Stimulated activated CD8-positive, alpha-beta memory T cell treated with anti-CD3 and anti-CD28 coated beads, Interleukin-15, amount 100 ng/mL, for 1 hour (primary cell): ENCODE results near the gene FHDC1.

Experiments
- DNase-seq: peaks from one replicate; pipeline ENCODE4 v3.0.0-alpha.2; 2020; ENCODE audit warnings: low read depth

Gene FHDC1

DNA sequence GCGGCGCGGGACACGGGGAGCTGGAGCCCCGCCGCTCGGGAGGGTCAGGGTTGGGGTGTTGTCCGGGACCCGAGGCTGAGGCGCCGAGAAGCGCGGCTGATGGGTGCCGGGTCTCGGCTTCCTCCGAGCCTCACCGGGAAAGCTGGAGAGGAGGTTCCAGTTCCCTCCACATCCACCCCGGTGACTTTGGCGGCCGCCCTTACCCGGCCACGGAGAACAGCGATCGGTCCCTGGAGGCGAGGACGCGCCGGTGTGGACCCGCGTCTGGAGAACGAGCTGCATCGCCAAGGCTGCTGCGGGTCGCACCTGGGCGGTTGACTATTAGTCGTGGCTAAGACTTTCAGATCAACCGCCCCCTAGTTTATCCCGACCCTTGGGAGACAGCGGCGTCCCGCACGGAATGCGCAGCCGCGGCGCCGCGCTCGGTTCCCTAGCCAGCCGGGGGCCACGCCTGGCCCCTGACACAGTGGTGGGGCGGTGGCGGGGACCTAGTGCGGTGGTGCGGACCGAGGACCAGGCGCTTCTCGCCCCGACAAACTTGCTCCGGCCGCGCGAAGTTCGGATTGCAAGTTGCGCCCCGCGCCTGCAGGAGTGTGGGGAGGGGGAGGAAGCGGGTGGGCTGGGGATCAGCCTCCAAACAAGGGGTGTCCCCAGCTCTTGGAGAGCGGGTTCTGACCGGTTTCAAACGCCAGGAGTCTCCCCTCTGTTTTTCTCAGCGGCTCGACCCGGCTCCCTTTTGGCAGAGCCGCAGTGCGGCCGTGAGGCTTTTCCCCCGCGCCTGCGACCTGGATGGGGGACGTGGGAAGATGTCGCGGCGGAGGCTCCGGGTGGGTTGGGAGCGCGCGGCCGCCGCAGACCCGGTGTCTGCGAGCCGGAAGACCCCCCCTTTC is 568 bp downstream of the FHDC1 start:
- no peak for DNase-seq

DNA sequence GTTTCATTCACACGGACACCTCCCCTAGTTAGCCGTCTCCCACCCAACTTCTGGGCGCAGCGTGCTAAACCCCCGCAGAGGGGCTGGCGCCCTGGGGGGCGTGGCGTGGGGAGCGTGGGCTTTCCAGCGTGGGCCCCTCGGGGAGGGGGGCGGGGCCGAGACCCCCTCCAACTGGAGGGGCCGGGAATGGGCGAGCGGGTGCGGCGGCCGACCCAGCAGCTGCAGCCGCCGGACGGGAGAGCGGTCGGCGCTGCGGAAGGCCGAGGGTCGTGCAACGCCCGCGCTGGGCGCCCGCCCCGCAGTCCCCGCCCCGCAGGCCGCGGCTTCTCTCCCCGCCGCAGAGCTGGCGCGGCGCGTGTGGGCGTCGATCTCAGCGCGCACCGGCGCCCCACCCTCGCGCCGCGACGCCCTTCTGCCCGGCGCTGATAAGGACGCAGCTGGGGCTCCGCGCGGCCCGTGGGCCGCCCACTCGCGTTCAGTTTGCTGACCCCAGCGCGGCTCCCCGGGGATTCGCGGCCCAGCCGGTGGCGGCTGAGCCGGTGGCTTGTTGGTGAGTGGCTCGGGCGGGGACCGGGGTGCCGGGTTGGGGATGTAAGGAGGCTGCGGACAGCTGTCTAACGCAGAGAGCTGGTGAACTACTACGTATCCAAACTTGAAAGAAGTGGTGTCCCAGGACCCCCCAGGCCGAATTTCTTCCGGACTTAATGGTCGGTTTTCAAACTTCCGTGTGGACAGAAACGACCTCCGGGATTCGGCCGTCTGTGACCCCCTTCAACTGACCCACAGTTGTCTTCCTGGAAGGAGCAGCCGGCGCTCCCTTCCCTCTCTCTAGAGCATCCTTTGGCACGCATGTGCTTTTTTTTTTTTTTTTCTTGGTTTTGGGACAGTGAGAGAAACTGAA is 1.5 kb downstream of the FHDC1 start:
- no peak for DNase-seq

DNA sequence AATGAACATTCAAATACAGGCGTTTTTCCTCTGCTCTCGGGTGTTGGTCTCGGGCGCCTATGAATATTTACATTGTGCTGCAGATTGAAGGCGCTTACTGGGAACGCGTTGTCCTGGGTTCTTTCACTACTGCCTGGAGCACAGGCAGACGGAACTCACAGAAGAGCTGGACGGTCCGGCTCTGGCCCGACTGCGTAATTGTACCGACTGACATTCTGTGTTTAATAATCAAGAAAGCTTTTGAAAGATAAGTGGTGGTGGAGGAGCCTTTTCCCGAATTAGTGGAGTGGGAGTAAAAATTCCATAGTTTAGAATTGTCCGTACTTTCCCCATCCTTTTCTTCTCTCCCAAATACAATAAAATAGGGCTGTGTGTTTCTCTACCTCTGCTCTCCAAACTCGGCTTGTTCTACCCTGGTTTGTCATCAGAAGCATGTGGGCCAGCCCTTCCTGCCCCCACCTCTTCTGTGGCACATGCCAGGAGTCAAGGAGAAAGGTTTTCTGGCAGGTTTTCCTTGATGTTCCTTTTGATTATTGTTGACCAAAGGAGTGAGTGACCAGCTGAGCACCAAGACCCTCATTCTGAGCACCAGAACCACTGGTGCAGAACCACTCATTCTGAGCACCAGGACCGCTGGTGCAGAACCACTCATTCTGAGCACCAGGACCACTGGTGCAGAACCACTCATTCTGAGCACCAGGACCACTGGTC is 2.3 kb downstream of the FHDC1 start:
- DNase-seq, result no peak

DNA sequence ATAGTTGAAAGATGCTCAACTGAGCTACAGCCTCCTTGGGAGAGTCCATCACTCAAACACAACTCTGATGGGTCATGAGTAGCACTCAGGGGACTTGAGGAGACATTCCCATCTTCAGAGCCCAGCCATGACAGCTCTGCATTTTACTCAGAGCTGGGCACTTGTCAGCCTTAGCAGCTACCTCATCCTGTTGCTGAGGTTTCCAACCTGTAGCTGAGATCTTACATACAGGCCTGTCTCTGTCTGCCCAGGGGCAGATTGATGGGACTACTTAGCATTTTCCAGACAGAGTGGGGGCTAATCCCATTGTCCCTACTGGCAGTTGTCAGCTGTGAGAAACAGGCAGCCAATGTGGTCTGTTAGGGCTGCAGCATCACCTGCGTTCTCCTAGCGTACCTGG is 3.5 kb downstream of the FHDC1 start:
- DNase-seq, result no peak

DNA sequence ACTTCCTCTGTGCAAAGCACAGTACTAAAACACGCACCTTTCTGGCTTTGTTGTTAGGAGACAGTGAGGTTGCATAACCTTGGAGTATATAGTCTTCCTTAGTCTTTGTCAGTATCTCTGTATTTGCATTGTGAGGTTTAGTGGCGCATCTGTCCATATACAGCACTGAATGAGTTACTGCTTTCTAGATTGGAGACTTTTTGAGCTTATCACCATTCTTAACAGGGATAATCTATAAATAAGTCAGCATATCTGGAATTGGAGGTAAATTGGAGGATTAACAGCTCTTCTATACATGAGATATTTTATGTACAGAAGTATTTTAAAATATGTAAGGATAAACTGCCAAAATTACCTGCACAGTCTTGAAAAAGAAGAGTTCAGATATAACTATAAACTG is 4.3 kb downstream of the FHDC1 start:
- no peak for DNase-seq

DNA sequence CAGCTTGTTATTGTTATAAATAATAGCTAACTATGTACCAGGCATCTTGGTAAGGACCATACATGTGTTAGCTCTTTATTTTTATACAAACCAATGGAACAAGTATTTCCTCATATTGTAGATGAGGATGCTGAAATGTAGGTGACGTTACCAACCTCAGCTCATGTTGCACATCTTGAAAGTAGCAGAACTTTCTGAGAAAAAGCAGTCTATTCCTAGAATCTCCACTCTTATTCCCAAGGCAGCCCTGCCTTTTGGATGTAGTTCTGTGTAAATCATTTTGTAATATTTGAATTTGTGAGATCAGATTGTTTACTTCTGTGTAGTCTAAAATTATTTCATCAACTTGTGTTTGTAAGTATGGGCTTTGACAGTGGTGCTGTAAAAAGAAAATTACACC is 5.3 kb downstream of the FHDC1 start:
- DNase-seq, result no peak

DNA sequence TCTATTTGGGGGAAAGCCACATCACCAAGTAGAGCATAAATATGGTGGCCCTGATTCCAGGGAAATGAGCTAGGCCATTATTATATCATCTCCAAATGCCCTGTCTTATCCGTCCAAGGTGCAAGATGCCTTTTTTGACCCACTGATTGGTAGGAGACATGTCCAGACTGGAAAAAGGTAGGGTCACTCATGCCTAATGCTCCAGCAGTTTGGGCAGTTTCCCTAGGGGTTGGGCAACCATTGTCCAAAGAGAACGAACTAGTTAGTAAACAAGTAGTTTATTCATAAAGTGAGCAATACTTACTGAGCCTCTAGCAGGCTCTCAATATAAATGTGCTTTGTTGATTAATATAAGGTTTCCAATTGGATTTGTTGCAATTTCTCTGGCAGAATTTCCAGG is 6.2 kb downstream of the FHDC1 start:
- no peak for DNase-seq

DNA sequence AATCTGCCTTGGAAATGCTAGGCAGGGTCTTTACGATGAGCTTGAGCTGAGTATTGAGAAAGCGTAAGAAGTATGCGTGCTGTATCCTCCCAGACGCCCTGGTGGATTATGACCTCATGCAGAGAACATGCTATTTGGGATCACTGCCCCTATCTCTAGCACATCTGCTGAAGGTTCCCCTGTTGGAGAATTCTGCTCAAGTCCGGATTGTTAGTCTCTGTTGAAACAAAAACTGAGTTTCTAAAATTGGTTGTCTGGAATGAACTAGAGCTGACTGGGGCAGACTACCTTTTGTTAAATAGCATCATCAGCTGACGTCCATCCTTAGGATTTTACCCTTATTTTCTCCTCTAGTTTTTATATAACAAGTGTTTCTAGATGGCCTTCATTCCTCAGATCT is 7.5 kb downstream of the FHDC1 start:
- DNase-seq, result no peak

DNA sequence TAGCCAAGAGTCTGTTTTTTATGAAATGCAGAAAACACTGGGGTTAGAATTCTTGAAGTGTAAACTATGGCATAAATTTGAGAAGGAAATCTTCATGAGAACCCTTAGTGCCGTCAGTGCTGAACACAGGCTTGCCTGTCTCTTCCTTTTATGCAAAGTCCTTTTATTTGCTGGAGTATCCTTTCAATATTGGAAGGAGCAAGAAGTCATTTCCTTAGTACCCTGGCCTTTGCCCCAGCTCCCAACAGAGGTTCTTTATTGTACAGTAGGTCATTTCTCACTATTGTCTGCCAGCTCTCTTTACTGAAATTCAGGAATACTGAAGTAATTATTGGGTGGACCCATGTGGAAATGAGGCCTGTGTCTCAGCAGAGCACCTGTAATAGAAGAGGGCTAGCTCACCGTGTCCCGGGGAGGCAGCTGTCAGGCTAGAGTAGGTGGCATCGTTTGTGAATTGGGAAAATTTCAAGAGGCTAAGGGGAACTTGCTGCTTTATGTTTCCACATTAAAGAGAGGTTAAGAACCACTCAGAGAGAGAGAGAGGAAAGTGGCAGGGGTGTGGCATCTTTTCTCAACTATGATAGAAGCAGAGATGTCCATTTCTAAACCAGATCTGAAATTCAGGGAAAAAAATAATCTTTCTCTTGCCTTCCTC is 8.7 kb downstream of the FHDC1 start:
- DNase-seq, result no peak

DNA sequence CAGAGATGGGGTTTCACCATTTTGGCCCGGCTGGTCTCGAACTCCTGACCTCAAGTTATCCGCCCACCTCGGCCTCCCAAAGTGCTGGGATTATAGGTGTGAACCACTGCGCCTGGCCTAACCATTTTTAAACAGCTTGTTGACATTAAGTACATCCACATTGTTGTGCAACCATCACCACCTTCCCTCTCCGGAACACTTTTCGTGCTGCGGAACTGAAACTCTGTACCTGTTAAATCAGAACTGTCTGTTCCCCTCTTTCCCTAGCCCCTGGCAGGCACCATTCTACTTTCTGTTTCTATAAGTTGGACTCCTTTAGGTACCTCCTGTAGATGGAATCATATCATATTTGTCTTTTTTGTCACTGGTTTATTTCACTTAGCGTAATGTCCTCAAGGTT is 9.5 kb downstream of the FHDC1 start:
- DNase-seq, result no peak

DNA sequence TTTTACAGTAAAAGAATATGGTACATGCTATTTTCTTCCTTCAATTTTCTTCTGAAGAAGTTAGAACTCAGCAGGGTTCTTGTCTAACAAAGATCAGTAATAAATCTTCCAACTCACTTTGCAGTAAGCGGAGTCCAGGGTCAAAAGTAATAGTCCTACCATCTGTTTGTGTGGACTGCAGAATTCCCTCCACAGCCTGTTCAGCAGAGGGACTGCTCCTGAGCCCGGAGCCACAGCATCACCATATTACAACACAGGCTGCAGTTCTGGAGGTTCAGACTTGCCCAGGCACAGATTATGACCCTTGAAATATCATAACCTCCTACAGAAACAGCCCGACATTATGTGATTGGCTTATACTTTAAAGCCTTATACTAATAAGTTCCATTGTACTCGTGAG is 10.3 kb downstream of the FHDC1 start:
- no peak for DNase-seq

DNA sequence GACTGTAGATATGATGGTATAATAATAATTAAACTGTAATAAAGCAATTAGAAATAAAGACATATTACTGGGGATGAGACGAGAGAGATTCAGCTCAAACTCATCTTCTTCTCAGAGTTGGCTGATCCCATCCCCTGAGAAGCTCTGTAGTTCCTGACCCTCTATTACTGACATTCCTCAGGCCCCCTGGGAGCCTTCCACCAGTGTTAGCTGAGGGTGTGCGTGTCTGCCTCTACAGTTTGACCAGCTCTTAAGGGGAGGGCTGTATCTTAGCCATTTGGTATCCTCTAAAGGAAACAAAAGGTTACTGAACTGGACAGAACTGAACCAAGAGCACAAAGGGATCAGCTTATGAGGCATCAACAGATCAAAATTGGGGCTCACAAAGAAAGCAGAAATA is 11.2 kb downstream of the FHDC1 start:
- DNase-seq, result no peak

DNA sequence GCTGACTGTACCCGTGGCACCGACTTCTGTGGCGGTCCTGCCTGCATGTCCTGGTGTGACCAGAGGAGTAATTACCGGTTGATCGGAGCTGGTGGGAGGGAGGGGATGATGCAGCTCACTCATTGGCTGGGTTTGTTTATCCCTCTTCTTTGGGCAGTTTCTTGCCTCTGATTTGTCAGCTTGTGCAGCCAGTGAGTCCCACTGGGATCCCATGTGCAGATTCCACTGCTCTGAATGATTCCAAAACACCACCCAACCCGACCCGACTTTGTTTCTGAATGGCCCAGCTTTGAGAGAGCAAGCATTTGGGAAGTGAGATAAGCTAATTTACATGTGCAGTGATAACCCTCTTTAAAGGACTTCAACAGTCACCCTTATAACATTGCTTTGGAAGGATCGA is 13.8 kb downstream of the FHDC1 start:
- DNase-seq, result no peak

DNA sequence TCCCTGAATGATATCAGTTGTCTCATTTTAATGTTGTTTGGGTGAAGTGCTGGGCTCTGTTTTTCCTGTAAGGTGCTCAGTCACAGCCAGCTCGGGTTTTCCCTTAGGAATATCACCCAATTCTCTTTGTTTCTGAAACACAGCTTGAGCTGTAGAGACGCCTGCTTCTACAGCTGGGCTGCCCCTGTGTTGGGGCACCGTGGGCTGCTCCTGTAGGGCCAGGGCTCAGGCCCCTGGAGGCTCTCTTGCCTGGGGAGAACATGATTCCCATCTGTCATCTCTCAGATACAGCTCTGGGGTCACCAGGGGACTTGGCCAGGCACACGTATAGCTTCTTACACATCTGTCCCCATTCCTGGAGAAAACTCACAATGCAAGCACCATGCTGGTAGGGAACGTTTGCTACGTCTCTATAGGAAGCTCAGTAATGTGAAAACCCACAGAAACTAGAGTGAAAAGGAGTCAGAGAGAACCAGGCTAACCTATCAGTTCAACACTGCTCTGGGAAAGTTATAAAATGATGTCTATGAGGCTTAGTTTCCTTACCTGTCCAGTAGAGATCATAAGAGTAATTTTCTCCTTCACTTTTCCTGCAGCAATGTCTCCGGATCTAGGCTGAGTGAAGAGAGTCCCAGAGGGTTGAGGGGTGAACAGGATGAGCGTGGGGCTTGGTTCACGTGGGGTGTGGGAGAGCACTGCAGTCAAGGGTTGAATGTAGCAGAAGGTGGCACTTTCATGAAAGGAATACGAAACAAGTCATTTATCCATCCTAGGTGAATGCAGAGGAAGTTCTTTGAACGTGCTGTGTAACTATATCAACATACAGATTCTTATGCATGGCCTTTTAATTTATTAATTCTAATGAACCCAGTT is 14.5 kb downstream of the FHDC1 start:
- no peak for DNase-seq

DNA sequence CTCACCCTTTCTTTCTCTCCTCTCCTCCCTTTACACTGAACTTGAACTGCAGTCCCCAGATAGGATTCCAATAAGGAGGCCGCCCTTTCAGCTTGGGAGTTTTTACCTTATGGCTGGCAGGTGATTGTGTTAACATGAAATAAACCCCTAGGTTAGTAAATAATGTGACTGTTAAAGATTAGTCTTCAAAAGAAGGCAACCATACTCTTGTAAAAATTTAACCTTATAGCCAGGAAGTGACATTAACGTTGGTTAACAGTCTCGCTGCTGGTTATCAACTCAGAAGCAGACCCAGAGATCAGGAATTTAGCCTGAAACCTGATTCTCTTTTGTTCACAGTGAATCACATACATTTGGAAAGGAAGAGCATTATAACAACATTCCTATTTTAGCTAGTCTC is 15.2 kb downstream of the FHDC1 start:
- no peak for DNase-seq

DNA sequence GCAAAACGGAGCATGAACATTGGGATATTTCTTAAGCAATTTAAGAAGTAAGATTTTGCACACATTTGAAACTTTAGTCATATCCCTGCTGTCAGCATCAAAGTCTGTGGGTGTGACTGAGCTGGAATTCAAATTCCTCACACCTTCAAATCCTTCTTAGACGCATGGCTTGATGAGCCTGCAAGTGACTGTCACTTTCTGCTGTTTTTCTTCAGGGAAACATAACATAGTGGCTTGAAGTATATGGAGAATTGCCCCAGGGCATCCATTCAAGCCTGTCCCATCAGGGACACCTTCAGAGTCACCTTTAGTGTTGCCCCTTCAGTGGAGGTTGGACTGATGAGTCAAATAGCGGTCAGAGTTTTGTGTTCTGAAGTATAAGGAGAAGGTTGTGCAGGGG is 17.4 kb downstream of the FHDC1 start:
- no peak for DNase-seq

DNA sequence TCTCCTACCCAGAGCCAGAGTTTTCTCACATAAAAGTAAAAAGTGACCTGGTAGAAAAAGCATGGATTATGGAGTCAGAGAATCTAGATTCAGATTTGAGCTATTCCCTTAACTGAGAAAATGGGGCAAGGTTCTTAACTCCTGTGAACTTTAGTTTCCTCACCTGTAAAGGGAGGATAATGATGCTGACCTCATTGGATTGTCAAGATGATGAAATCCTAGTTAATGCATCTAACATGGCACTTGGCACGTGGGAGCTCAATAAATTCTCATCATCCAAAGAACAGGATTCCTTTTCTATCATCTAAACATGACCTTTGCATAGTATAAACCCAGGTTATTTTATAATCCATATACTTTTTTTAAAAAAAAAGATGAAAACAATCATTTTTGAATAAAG is 18.6 kb downstream of the FHDC1 start:
- DNase-seq, result no peak

DNA sequence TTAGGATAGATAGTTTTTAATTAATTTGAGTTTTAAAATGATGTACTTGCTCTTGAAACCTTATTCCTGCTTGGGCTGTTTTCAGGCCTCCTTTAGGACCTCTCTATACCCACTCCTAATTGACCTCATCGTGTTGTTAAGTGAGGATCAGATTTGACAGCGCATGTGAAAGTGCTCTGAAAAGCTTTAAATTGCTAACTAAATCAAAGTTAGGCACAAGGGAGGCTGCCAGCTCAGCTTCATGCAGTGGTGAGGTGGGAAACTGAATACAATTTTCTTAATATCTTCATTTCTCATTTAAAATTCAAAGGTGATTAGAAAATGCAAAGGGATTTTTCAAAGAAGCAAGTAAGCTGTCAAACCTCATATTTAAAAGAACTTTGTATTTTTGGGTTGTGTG is 20.0 kb downstream of the FHDC1 start:
- no peak for DNase-seq

DNA sequence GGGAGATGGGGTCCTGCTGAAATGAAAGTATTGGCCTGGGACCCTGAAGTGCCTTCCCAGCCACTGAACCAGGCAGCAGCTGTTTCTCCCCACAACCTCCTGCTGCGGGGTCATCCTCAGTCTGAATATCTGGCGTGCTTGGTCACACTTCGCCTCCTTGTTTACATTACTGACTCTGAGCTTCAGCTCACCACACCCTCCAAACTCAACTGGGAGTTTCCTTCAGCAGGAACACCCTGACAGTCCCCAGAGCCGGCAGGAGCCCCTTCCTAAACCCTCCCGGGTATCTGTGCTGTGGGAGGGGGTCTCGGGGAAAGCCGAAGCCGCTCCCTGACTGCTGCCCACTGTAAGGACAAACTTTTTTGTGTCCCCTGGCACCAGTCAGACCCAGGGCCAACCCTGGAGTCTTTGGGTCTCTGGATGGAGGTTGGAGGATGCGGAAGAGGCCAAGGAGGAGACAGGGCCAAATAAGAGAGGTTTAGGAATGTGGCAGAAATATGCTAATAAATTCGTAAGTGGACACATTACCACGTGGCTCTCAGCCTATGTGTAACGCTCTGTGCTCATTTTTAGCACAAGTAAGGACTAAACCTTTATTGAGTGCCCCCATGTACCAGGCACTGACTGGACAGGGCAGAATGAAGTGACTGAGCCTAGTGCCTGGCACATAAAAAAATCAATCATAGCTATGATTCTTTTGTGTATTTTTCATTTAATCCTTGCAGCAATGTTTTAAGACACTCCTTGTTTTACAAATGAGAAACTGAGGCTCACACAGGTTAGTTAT is 20.7 kb downstream of the FHDC1 start:
- DNase-seq, result no peak

DNA sequence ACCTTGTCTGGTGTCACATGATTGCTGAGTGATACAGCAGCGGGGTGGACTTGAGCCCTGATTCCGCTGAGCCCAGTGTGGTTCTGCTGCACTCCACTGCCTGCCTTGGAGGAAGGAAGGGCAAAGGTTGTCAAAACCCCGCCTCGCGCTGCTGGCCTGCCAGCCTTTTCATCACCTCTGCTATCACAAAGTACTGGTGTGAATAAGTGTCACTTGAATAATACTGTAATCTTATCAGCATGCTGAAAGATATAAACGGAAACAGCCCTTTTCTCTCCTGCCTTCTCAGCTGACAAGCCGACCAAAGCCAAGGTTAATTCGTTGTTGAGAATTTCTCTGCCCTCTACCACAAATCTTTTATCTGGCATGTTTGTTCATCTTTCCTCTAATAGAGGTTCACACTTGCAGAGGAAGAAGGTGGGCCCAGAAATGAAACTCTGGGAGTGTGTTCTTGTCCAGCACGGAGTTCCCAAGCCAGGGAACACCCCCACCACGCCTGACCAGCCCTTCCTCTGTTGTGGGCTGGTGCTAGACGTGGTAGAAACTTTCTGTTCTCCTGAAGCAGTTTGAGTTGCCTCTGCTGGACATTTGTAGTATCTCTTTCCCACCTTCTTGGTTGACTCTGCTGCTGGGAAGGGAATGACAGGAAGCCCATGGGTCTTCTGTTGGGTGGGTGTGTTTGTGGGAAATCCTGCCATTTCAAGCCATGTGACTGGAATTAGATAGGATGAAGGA is 21.5 kb downstream of the FHDC1 start:
- no peak for DNase-seq
